ENCODE measurements around the gene MMP17. TPM values are rescaled to one million over a fixed set of nuclear protein-coding genes. Genes with fewer than 3 reads are reported as not detected.

Gene MMP17
- total and polyA plus RNA-seq, 2 of the 4 experiments (the other 2 are of a cell fraction) = 1.4 to 11.8 TPM

DNA sequence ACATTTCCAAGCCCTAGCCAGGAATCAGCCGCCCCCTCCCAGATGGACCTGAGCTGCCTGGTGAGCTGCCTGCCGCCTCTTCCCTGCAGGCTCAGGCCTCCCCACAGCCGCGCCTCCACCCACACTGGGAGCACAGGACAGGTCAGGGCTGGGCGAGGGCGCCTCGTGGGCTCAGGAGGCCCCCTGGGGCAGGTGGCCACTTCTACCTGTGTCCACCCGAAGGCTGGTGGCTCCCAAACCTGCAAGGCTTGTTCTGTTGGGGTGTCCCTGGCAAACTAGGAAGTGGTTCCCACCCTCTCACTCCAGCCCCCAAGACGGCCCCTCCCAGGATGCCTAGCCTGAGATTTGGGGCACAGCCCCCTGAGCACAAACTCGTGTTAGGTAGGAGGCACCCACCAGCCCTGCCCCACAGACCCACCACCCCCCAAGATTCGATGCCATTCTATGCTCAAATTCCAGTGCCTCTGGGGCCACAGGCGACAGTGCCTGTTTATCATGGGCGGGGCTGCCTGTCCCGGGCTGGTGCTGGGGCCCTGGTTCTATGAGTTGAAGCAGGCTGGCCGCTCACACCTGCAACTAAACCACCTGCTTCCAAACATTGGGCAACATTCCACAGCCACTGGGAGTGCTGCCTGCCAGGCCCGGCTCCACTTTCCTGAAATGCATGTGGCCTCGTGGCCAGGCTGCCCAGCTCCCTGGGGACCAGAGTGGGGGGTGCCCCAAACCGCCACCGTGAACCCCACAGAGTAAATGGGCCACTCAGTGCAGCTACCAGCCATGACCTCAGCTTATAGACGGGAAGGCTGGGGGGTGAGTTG, 6.8 kb downstream of the MMP17 start:
- POLR2A ChIA-PET (ENCODE audit: unreplicated experiment) = no interaction called here
- intact Hi-C loops (cut with micrococcal nuclease) = loop anchor here (5.0 to 10.0 kb wide), 3 partner anchors 62 to 167 kb away; no protein-coding TSS in a partner anchor
- H3K9ac ChIP-seq (ENCODE audit: low read depth, low read length) = no peak overlapping the region

More for the DNA sequence above, 6.8 kb downstream of the MMP17 start:
- Histone ChIP-seq H3K27ac (ENCODE audit: insufficient read depth, low read length) (no peak overlapping the region), H2AK5ac (ENCODE audit: low read depth, low read length) (no peak overlapping the region), H3K14ac (replicated peaks; ENCODE audit: low read depth, low read length) (no peak overlapping the region), H3K27me3 (ENCODE audit: control insufficient read depth, insufficient read depth, low read length) (no peaks in the 10 kb centered on the region), H2BK15ac (ENCODE audit: low read depth, low read length) (no peak overlapping the region), H2AK9ac (replicated peaks; ENCODE audit: low read depth, low read length, poor library complexity) (peak overlapping the region; percentile 16), H3K18ac (ENCODE audit: low read depth, low read length) (no peak overlapping the region), H3K4me2 (ENCODE audit: low read depth, low read length) (no peak overlapping the region), H3K79me1 (ENCODE audit: low read depth in 1 of 2, low read length in 2 of 2) (peaks cover 0 to 13% of the 10 kb centered on the region in 2 experiments; a peak in 2 of 4 replicates), H3K4me1 (ENCODE audit: control insufficient read depth, insufficient read depth, low read length) (peaks cover 8% of the 10 kb centered on the region; the same call in 1 of the 2 replicates), H2BK20ac (ENCODE audit: low read depth, low read length) (no peak overlapping the region), H3K9me1 (ENCODE audit: insufficient read depth, low read length) (no peaks in the 10 kb centered on the region; the same call in 1 of the 2 replicates), H3K56ac (ENCODE audit: extremely low read depth, insufficient read depth, low read length) (no peak overlapping the region), H3K9me3 (ENCODE audit: control insufficient read depth, insufficient read depth, low read length) (no peaks in the 10 kb centered on the region), H4K8ac (ENCODE audit: low read depth in 2 of 2, low read length in 2 of 2) (no peak overlapping the region), H4K91ac (ENCODE audit: insufficient read depth, low read depth, low read length) (no peak overlapping the region), H3K36me3 (ENCODE audit: control insufficient read depth, insufficient read depth, low read length) (no peaks in the 10 kb centered on the region), H3K23ac (ENCODE audit: low read depth, low read length) (no peak overlapping the region), H2BK120ac (ENCODE audit: low read depth, low read length) (no peak overlapping the region), H3K4ac (ENCODE audit: low read depth, low read length) (no peak overlapping the region), H4K20me1 (ENCODE audit: insufficient read depth, low read length) (no peaks in the 10 kb centered on the region; the same call in 1 of the 2 replicates), H2AFZ (replicated peaks; ENCODE audit: low read length, poor library complexity) (no peak overlapping the region), H4K5ac (ENCODE audit: low read depth, low read length) (no peak overlapping the region), H3K4me3 (ENCODE audit: insufficient read depth, low read depth, low read length) (no peak overlapping the region), H2BK5ac (ENCODE audit: low read depth, low read length, poor library complexity, severe bottlenecking) (no peak overlapping the region)
- CTCF ChIA-PET = no interaction called here
- ATAC-seq (ENCODE audit: low read depth) = no peak
- no peak for DNase-seq
- TF ChIP-seq SMC3 (IDR thresholded peaks at IDR 0.05; ENCODE audit: low read depth, low read length) (no peak), BHLHE40 (IDR thresholded peaks at IDR 0.05; ENCODE audit: low read depth, low read length) (no peak), RFX5 (IDR thresholded peaks at IDR 0.05; ENCODE audit: low read depth, low read length) (no peak), RAD21 (IDR thresholded peaks at IDR 0.05; ENCODE audit: low read length) (no peak), POLR2A (IDR thresholded peaks at IDR 0.05; ENCODE audit: low read depth, low read length) (no peak), MAFK (IDR thresholded peaks at IDR 0.05; ENCODE audit: low read depth, low read length) (no peak), MAZ (IDR thresholded peaks at IDR 0.05; ENCODE audit: borderline replicate concordance, low read depth, low read length) (no peak), CEBPB (IDR thresholded peaks at IDR 0.05; ENCODE audit: low read depth, low read length) (no peak)
- TF ChIP-seq, protein P1, sequence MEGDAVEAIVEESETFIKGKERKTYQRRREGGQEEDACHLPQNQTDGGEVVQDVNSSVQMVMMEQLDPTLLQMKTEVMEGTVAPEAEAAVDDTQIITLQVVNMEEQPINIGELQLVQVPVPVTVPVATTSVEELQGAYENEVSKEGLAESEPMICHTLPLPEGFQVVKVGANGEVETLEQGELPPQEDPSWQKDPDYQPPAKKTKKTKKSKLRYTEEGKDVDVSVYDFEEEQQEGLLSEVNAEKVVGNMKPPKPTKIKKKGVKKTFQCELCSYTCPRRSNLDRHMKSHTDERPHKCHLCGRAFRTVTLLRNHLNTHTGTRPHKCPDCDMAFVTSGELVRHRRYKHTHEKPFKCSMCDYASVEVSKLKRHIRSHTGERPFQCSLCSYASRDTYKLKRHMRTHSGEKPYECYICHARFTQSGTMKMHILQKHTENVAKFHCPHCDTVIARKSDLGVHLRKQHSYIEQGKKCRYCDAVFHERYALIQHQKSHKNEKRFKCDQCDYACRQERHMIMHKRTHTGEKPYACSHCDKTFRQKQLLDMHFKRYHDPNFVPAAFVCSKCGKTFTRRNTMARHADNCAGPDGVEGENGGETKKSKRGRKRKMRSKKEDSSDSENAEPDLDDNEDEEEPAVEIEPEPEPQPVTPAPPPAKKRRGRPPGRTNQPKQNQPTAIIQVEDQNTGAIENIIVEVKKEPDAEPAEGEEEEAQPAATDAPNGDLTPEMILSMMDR (conservative IDR thresholded peaks at IDR 0.05; ENCODE audit: low read depth, low read length) = no peak
- 67% methylated on average over 3 of the region's 20 CpGs; no CpG with 5 or more reads in 1 of the 2 experiments for WGBS, 2 experiments (ENCODE audit: extremely low coverage in 2 of 2, insufficient read length in 1 of 2)
- in situ Hi-C loops (cut with MboI; ENCODE audit: low sequenced_read_pairs) = loop anchor here (25.0 kb wide), 1 partner anchor 723 kb away; no protein-coding TSS in a partner anchor
- dilution Hi-C loops (cut with HindIII; ENCODE audit: low sequenced_read_pairs, unreplicated experiment) = no loop called here
- BruUV-seq (replicated peaks) = no TSS peak
